ENCODE measurements around the gene ATP2B2. TPM values are rescaled to one million over a fixed set of nuclear protein-coding genes. Genes with fewer than 3 reads are reported as not detected.
A peak's percentile ranks its signal among the peaks of the same experiment; 100 is the strongest.

ATP2B2 gene
- total and polyA plus RNA-seq, 10 of the 15 experiments (the other 5 are each of a cell fraction or from before 2014, with no cell fraction given) = 0.04 TPM; not detected in 9

- CTCF ChIA-PET = interaction anchor here (1.2 to 3.9 kb wide), 3 partner anchors 40 to 817 kb away, joined by 3 to 45 read pairs (median 5); partner anchors contain the start of gene CRELD1
- H3K27me3 ChIP-seq (replicated peaks in 1 of 2; ENCODE audit: control insufficient read depth in 2 of 2, insufficient read depth in 2 of 2, low read length in 1 of 2) = no peaks in the 10 kb centered on the region
- H3K9me3 ChIP-seq (replicated peaks; ENCODE audit: control insufficient read depth, insufficient read depth, low read length) = no peaks in the 10 kb centered on the region
- intact Hi-C loops (cut with micrococcal nuclease; ENCODE audit: unreplicated experiment) (loop anchor here (5.0 to 10.0 kb wide), 2 partner anchors 203 to 385 kb away; partner anchors contain the start of genes BRK1 and CRELD1), in situ Hi-C loops (cut with MboI) (no loop called here)
- H3K27ac ChIP-seq (ENCODE audit: control insufficient read depth, insufficient read depth) = peak overlapping the region; percentile 82
- 4% methylated on average over 9 of the region's 9 CpGs for WGBS (ENCODE audit: insufficient coverage, insufficient replicate concordance, low lambda C conversion rate, missing lambda C conversion rate)
- H3K79me2 ChIP-seq (ENCODE audit: control insufficient read depth, insufficient read depth, low read length) = peaks cover 24% of the 10 kb centered on the region
- no peaks in the 10 kb centered on the region for H4K20me1 ChIP-seq (ENCODE audit: control insufficient read depth, insufficient read depth)
- 0 out of 2 replicates have a peak, but pooled peaks cover 3% of the 10 kb centered on the region for H3K4me1 ChIP-seq (ENCODE audit: control insufficient read depth, insufficient read depth, low read length)
- peak overlapping the region; percentile 98 for H3K9ac ChIP-seq (ENCODE audit: control insufficient read depth, insufficient read depth, low read length)
- RAD21 ChIA-PET (ENCODE audit: unreplicated experiment) = interaction anchor here (0.8 to 4.7 kb wide), 7 partner anchors 27 to 958 kb away, joined by 3 to 51 read pairs (median 3); partner anchors contain the start of genes CRELD1, GHRL, TATDN2 and THUMPD3
- H3K4me3 ChIP-seq = peak overlapping the region; percentile 99
- SMC1A ChIA-PET (ENCODE audit: uncharacterized antibody, unreplicated experiment) = interaction anchor here (1.0 to 1.9 kb wide), 5 partner anchors 27 to 128 kb away, joined by 3 to 5 read pairs (median 4); partner anchors contain the start of gene GHRL
- no peak for TF ChIP-seq KDM1A (IDR thresholded peaks at IDR 0.05; ENCODE audit: borderline replicate concordance)
- TF ChIP-seq EED (IDR thresholded peaks at IDR 0.05; ENCODE audit: low read depth) = 0 out of 2 replicates have a peak, but pooled peaks have one; percentile 1
- H3K4me2 ChIP-seq (ENCODE audit: control insufficient read depth, insufficient read depth) = peak overlapping the region; percentile 90
- no TSS peak for BruUV-seq (replicated peaks)
- POLR2A ChIA-PET = interaction anchor here (0.6 to 2.3 kb wide), 8 partner anchors 27 to 389 kb away, joined by 3 to 9 read pairs (median 3); partner anchors contain the start of genes CRELD1, GHRL, TATDN2 and VHL
- peaks cover 2 to 27% of the 10 kb centered on the region in 2 experiments for H3K36me3 ChIP-seq (ENCODE audit: control insufficient read depth in 2 of 2, insufficient read depth in 2 of 2, low read length in 1 of 2)
- peak overlapping the region; percentile 75; the same call in 1 of the 2 replicates for H2AFZ ChIP-seq (ENCODE audit: control insufficient read depth, low read depth, low read length)
- DNase-seq (ENCODE audit: low read depth, low spot score) (no peak), ATAC-seq (peak; percentile 3; the same call in 2 of the 3 replicates), FAIRE-seq (no peak)
Observed at GRCh38 chr3:10320320-10320677, 185.1 kb downstream of the ATP2B2 start.

GRCh38 chr3:10319804-10320203 is 185.6 kb downstream of the ATP2B2 start:
- CTCF ChIA-PET = interaction anchor here (1.5 to 3.9 kb wide), 2 partner anchors 39 to 388 kb away, joined by 5 to 45 read pairs; partner anchors contain the start of gene CRELD1
- no peak for TF ChIP-seq RFX5 (IDR thresholded peaks at IDR 0.05; ENCODE audit: low read depth, low read length)
- TF ChIP-seq RELB (IDR thresholded peaks at IDR 0.05; ENCODE audit: low read depth) = no peak
- no peak for TF ChIP-seq KAT2A (conservative IDR thresholded peaks at IDR 0.05; ENCODE audit: control insufficient read depth, low read depth, low read length)
- TF ChIP-seq RCOR1 (conservative IDR thresholded peaks at IDR 0.05; ENCODE audit: low read depth, low read length) = no peak
- TF ChIP-seq YY1 (IDR thresholded peaks at IDR 0.05; ENCODE audit: low read depth, low read length) = no peak
- no peak for TF ChIP-seq ZNF384 (IDR thresholded peaks at IDR 0.05; ENCODE audit: borderline replicate concordance, low read depth, low read length)
- no peak for TF ChIP-seq NR2C1 (IDR thresholded peaks at IDR 0.05)
- TF ChIP-seq HDAC6 (IDR thresholded peaks at IDR 0.05; ENCODE audit: unreplicated experiment) = no peak
- TF ChIP-seq SIN3A (IDR thresholded peaks at IDR 0.05; ENCODE audit: low read depth, low read length) = no peak
- TF ChIP-seq CBX3 (IDR thresholded peaks at IDR 0.05; ENCODE audit: borderline replicate concordance, low read depth) = no peak
- TF ChIP-seq EZH2 (IDR thresholded peaks at IDR 0.05; ENCODE audit: borderline replicate concordance, control insufficient read depth, low read depth, low read length) = no peak
- no peak for TF ChIP-seq WRNIP1 (IDR thresholded peaks at IDR 0.05; ENCODE audit: borderline replicate concordance, low read depth, low read length)
- no peak for TF ChIP-seq EP300 (IDR thresholded peaks at IDR 0.05; ENCODE audit: borderline replicate concordance in 1 of 2, control insufficient read depth in 1 of 2, low read depth in 2 of 2, low read length in 2 of 2)
- TF ChIP-seq NBN (IDR thresholded peaks at IDR 0.05) = no peak

More at GRCh38 chr3:10319804-10320203, 185.6 kb downstream of the ATP2B2 start:
- peak overlapping the region; percentile 98 for H3K9ac ChIP-seq (ENCODE audit: control insufficient read depth, insufficient read depth, low read length)
- ChIA-PET RAD21 (ENCODE audit: unreplicated experiment) (no interaction called here), POLR2A (interaction anchor here (1.1 to 2.3 kb wide), 2 partner anchors 71 to 189 kb away, joined by 3 to 9 read pairs; partner anchors contain the start of gene TATDN2), SMC1A (ENCODE audit: uncharacterized antibody, unreplicated experiment) (interaction anchor here (1.2 to 1.9 kb wide), 2 partner anchors 27 to 128 kb away, joined by 4 to 5 read pairs; partner anchors contain the start of gene GHRL)
- peak overlapping the region; percentile 99 for H3K4me3 ChIP-seq
- in situ Hi-C loops (cut with MboI) = no loop called here
- H3K27me3 ChIP-seq (replicated peaks in 1 of 2; ENCODE audit: control insufficient read depth in 2 of 2, insufficient read depth in 2 of 2, low read length in 1 of 2) = no peaks in the 10 kb centered on the region
- no peak overlapping the region for H3K27ac ChIP-seq (ENCODE audit: control insufficient read depth, insufficient read depth)
- H4K20me1 ChIP-seq (ENCODE audit: control insufficient read depth, insufficient read depth) = no peaks in the 10 kb centered on the region
- no peak overlapping the region for H2AFZ ChIP-seq (ENCODE audit: control insufficient read depth, low read depth, low read length)
- no peak for ATAC-seq
- peaks cover 4 to 32% of the 10 kb centered on the region in 2 experiments for H3K36me3 ChIP-seq (ENCODE audit: control insufficient read depth in 2 of 2, insufficient read depth in 2 of 2, low read length in 1 of 2)
- WGBS (ENCODE audit: insufficient coverage, insufficient replicate concordance, low lambda C conversion rate, missing lambda C conversion rate) = no CpG with 5 or more reads among the region's 3 CpGs
- 0 out of 2 replicates have a peak, but pooled peaks cover 3% of the 10 kb centered on the region for H3K4me1 ChIP-seq (ENCODE audit: control insufficient read depth, insufficient read depth, low read length)
- peak overlapping the region; percentile 90 for H3K4me2 ChIP-seq (ENCODE audit: control insufficient read depth, insufficient read depth)
- DNase-seq (ENCODE audit: low read depth, low spot score) = no peak
- no TSS peak for BruUV-seq (replicated peaks)
- no peak for FAIRE-seq
- H3K79me2 ChIP-seq (ENCODE audit: control insufficient read depth, insufficient read depth, low read length) = peaks cover 24% of the 10 kb centered on the region
- no peaks in the 10 kb centered on the region for H3K9me3 ChIP-seq (replicated peaks; ENCODE audit: control insufficient read depth, insufficient read depth, low read length)
- intact Hi-C loops (cut with micrococcal nuclease; ENCODE audit: unreplicated experiment) = loop anchor here (5.0 to 10.0 kb wide), 2 partner anchors 203 to 385 kb away; partner anchors contain the start of genes BRK1 and CRELD1
